ENCODE data around the gene SLC22A14.

GRCh38 chr3:38274864-38275649, 7.0 kb upstream of the SLC22A14 start:
- no peak for TF ChIP-seq EZH2 (IDR thresholded peaks at IDR 0.05; ENCODE audit: borderline replicate concordance, low read depth, low read length, severe bottlenecking)
- TF ChIP-seq, protein P1, sequence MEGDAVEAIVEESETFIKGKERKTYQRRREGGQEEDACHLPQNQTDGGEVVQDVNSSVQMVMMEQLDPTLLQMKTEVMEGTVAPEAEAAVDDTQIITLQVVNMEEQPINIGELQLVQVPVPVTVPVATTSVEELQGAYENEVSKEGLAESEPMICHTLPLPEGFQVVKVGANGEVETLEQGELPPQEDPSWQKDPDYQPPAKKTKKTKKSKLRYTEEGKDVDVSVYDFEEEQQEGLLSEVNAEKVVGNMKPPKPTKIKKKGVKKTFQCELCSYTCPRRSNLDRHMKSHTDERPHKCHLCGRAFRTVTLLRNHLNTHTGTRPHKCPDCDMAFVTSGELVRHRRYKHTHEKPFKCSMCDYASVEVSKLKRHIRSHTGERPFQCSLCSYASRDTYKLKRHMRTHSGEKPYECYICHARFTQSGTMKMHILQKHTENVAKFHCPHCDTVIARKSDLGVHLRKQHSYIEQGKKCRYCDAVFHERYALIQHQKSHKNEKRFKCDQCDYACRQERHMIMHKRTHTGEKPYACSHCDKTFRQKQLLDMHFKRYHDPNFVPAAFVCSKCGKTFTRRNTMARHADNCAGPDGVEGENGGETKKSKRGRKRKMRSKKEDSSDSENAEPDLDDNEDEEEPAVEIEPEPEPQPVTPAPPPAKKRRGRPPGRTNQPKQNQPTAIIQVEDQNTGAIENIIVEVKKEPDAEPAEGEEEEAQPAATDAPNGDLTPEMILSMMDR (IDR thresholded peaks at IDR 0.05; ENCODE audit: extremely low read depth in 1 of 2, insufficient read depth in 1 of 2, low read depth in 1 of 2, low read length in 2 of 2), result no peak
- no peak for TF ChIP-seq POLR2A (IDR thresholded peaks at IDR 0.05; ENCODE audit: low read depth, low read length)
- TF ChIP-seq POLR2AphosphoS5 (IDR thresholded peaks at IDR 0.05; ENCODE audit: insufficient read depth, low read depth, low read length), result no peak
- TF ChIP-seq JUN (IDR thresholded peaks at IDR 0.05; ENCODE audit: borderline replicate concordance, insufficient read depth, insufficient read length, low read depth), result no peak
- TF ChIP-seq MAX (IDR thresholded peaks at IDR 0.05; ENCODE audit: insufficient read depth, insufficient read length), result no peak

Measured in endothelial cell of umbilical vein (primary cell).